ENCODE data around the gene BCL7B.

DNA sequence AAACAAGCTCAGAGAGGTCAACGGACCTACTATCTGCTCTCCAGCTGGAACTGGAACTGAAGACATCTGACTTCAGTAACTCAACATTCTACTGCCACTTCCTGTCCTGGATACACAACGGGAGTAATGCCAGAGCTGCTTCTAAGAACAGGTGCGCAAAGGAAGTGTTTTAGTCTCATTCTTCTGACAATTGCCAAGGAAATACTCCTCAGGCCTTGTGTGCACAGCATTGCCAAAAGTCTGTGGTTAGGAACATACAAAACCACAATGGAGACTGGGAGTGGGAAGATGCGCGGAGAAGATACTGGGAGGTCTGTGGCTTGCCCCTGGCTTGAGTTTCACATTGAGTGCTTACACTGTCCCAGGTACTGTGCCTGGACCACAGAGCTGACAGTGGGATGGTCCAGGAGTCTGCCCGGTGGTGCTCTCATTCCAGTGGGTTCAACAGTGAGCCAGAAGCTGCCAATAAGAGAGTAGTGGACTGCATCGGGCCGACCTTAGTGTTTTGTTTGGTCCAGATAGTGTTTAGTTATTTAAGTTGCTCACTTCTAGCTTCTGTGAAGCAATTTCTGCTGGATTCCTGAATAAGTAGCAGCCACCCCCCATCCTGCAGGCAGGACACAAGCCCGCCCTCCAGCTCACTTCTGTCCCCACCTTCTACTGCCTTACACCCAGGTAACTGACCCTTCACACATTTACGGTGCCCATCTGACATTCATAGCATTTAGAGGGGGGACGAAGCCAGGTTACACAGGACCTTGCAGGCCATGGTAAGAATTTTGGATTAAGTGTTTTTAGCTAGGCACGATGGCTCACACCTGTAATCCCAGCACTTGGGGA lies 10.6 kb upstream of the BCL7B start:
- TF ChIP-seq, protein P1, sequence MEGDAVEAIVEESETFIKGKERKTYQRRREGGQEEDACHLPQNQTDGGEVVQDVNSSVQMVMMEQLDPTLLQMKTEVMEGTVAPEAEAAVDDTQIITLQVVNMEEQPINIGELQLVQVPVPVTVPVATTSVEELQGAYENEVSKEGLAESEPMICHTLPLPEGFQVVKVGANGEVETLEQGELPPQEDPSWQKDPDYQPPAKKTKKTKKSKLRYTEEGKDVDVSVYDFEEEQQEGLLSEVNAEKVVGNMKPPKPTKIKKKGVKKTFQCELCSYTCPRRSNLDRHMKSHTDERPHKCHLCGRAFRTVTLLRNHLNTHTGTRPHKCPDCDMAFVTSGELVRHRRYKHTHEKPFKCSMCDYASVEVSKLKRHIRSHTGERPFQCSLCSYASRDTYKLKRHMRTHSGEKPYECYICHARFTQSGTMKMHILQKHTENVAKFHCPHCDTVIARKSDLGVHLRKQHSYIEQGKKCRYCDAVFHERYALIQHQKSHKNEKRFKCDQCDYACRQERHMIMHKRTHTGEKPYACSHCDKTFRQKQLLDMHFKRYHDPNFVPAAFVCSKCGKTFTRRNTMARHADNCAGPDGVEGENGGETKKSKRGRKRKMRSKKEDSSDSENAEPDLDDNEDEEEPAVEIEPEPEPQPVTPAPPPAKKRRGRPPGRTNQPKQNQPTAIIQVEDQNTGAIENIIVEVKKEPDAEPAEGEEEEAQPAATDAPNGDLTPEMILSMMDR (IDR thresholded peaks at IDR 0.05; ENCODE audit: low read depth, low read length) = no peak
- no peak for TF ChIP-seq EZH2phosphoT487 (IDR thresholded peaks at IDR 0.05; ENCODE audit: low read depth)

Data from OCI-LY3 (cell line).